SK-N-SH (cell line): ENCODE data around the gene DDAH1. TPM values are rescaled to one million over a fixed set of nuclear protein-coding genes. Genes with fewer than 3 reads are reported as not detected.

ENCODE experiments used
- CTCF ChIA-PET: fragments of 300-600, 350-600 bp; formaldehyde crosslinking; extraction: SDS; loops from one replicate; lab custom pipeline; 2021; lab: Yijun Ruan, JAX
- POLR2A ChIA-PET: fragments of 350-600 bp; sonication (Branson Sonifier 250); formaldehyde crosslinking; extraction: SDS; loops from one replicate; lab custom pipeline; 2020; ENCODE audit warnings: antibody characterized with exemption, inconsistent platforms; lab: Yijun Ruan, JAX
- DNase-seq: peaks from one replicate; pipeline ENCODE4 v3.0.0; 2012
- H2AFZ ChIP-seq: fragments of 200-600 bp; sonication (generic); 2 replicates; pipeline ENCODE4 v1.8.1; 2016; ENCODE audit warnings: antibody characterized with exemption, mild to moderate bottlenecking, low read depth
- H3F3A ChIP-seq: fragments of 200-600 bp; sonication (generic); replicated peaks from 2 replicates; pipeline ENCODE3; 2016; ENCODE audit warnings: antibody characterized with exemption, mild to moderate bottlenecking; ENCODE audit not compliant: insufficient read depth
- H3K27ac ChIP-seq, 2 experiments: fragments of 200-500 bp in 1 of 2; fragments of 200-600 bp in 1 of 2; sonication (Bioruptor generic) in 1 of 2; sonication (generic), shearing (Covaris generic) in 1 of 2; 2 replicates each; pipeline versions ENCODE4 v1.5.1 to v1.6.1; 2014 to 2016; ENCODE audit warnings: low read depth in 2 of 2, inconsistent platforms in 1 of 2, low read length in 1 of 2, mild to moderate bottlenecking in 1 of 2, mixed read lengths in 1 of 2
- H3K27me3 ChIP-seq: fragments of 200-600 bp; sonication (generic), shearing (Covaris generic); 2 replicates; pipeline ENCODE4 v1.6.1; 2016; ENCODE audit warnings: mixed run types; ENCODE audit not compliant: insufficient read depth
- H3K36me3 ChIP-seq, 2 experiments: fragments of 200-500 bp in 1 of 2; fragments of 200-600 bp in 1 of 2; sonication (Bioruptor generic) in 1 of 2; sonication (generic) in 1 of 2; replicated peaks in 1 of 2; 2 replicates each; pipeline versions ENCODE3 to v1.5.1; 2014 to 2016; ENCODE audit warnings: low read length in 1 of 2, mild to moderate bottlenecking in 1 of 2; ENCODE audit not compliant: insufficient read depth in 2 of 2, control insufficient read depth in 1 of 2
- H3K4me1 ChIP-seq, 2 experiments: fragments of 200-500 bp in 1 of 2; fragments of 200-600 bp in 1 of 2; sonication (Bioruptor generic) in 1 of 2; sonication (generic), shearing (Covaris generic) in 1 of 2; 2 replicates each; pipeline versions ENCODE4 v1.5.1 to v1.6.1; 2014 to 2016; ENCODE audit warnings: low read depth in 1 of 2, low read length in 1 of 2, mixed run types in 1 of 2; ENCODE audit not compliant: insufficient read depth in 2 of 2, control insufficient read depth in 1 of 2
- H3K4me2 ChIP-seq: fragments of 200-600 bp; sonication (generic), shearing (Covaris generic); 2 replicates; pipeline ENCODE4 v1.6.1; 2017; ENCODE audit warnings: mixed run types
- H3K4me3 ChIP-seq, 2 experiments: fragments of 200-500 bp in 1 of 2; fragments of 200-600 bp in 1 of 2; sonication (Bioruptor generic) in 1 of 2; sonication (generic), shearing (Covaris generic) in 1 of 2; 2 replicates each; pipeline versions ENCODE4 v1.5.1 to v1.8.1; 2014 to 2016; ENCODE audit warnings: low read depth in 2 of 2, inconsistent platforms in 1 of 2, low read length in 1 of 2, mild to moderate bottlenecking in 1 of 2, mixed read lengths in 1 of 2, moderate library complexity in 1 of 2
- H3K79me2 ChIP-seq: fragments of 200-600 bp; sonication (generic); 2 replicates; pipeline ENCODE4 v1.8.1; 2017; ENCODE audit warnings: mild to moderate bottlenecking; ENCODE audit not compliant: insufficient read depth
- H3K9ac ChIP-seq: fragments of 200-600 bp; sonication (generic); 2 replicates; pipeline ENCODE4 v1.6.1; 2017; ENCODE audit warnings: mixed run types
- H3K9me2 ChIP-seq: fragments of 200-600 bp; sonication (generic); 2 replicates; pipeline ENCODE4 v1.6.1; 2017; ENCODE audit warnings: mixed run types
- H3K9me3 ChIP-seq: fragments of 200-600 bp; sonication (generic); 2 replicates; pipeline ENCODE4 v1.6.1; 2017; ENCODE audit warnings: mixed run types, mild to moderate bottlenecking, moderate library complexity
- H4K20me1 ChIP-seq: fragments of 200-600 bp; sonication (generic); 2 replicates; pipeline ENCODE4 v1.6.1; 2017; ENCODE audit warnings: mild to moderate bottlenecking, mixed run types; ENCODE audit not compliant: insufficient read depth
- ELF1 ChIP-seq: IDR thresholded peaks from 2 replicates; pipeline ENCODE4 v1.4.0; 2012
- EP300 ChIP-seq, 2 experiments: IDR thresholded peaks; 2 replicates each; pipeline versions ENCODE4 v1.4.0 to v1.6.1; 2012; ENCODE audit warnings: borderline replicate concordance in 1 of 2, low read depth in 1 of 2, low read length in 1 of 2
- EZH2phosphoT487 ChIP-seq: fragments of 200-600 bp; sonication (generic); IDR thresholded peaks from 2 replicates; pipeline ENCODE4 v1.6.1; 2017; ENCODE audit warnings: low read depth, mixed run types, mild to moderate bottlenecking, antibody characterized with exemption, moderate library complexity, borderline replicate concordance
- FOXJ3 ChIP-seq: sonication (generic); formaldehyde crosslinking; IDR thresholded peaks from 2 replicates; pipeline ENCODE4 v1.5.1; 2020; ENCODE audit warnings: mild to moderate bottlenecking, missing genetic modification reagents
- GABPA ChIP-seq: IDR thresholded peaks from 2 replicates; pipeline ENCODE4 v1.4.0; 2012; ENCODE audit warnings: low read depth, mild to moderate bottlenecking
- GATA2 ChIP-seq: sonication (generic); formaldehyde crosslinking; IDR thresholded peaks from 2 replicates; pipeline ENCODE4 v1.5.0; 2020; ENCODE audit warnings: mild to moderate bottlenecking, missing genetic modification reagents
- JUND ChIP-seq: IDR thresholded peaks from 2 replicates; pipeline ENCODE4 v1.4.0; 2012
- MEF2A ChIP-seq: IDR thresholded peaks from 2 replicates; pipeline ENCODE4 v1.4.0; 2012; ENCODE audit warnings: low read depth, borderline replicate concordance
- RAD21 ChIP-seq: IDR thresholded peaks from 2 replicates; pipeline ENCODE4 v1.6.1; 2012; ENCODE audit warnings: mild to moderate bottlenecking, low read length
- RCOR1 ChIP-seq: fragments of 150-350 bp; IDR thresholded peaks from 2 replicates; pipeline ENCODE4 v1.6.1; 2017; ENCODE audit warnings: antibody characterized with exemption, low read length
- SMC3 ChIP-seq: IDR thresholded peaks from 2 replicates; pipeline ENCODE4 v1.6.1; 2012; ENCODE audit warnings: low read depth, low read length, improper control_type of control experiment
- TEAD4 ChIP-seq: IDR thresholded peaks from 2 replicates; pipeline ENCODE4 v1.4.0; 2012; ENCODE audit warnings: mild to moderate bottlenecking, borderline replicate concordance; ENCODE audit not compliant: insufficient read depth
- ZBTB33 ChIP-seq: IDR thresholded peaks from 2 replicates; pipeline ENCODE4 v1.4.0; 2012; ENCODE audit warnings: low read depth, borderline replicate concordance
- WGBS: methylation state at CpG from one replicate; pipeline ENCODE4 v1.1.6; 2017; ENCODE audit warnings: low lambda C conversion rate; 5-methylcytosine and 5-hydroxymethylcytosine counted together
- polyA plus RNA-seq, 3 experiments: library from polyadenylated mRNA; depleted of rRNA; stranded (reverse); fragments of >200 nt; gene quantifications; 2 replicates each; pipeline ENCODE4 v1.2.3, GENCODE V29; 2012
- TF ChIP-seq, protein P1 (sequence below): fragments of 150-350 bp; IDR thresholded peaks from 2 replicates; pipeline ENCODE4 v1.6.1; 2016; ENCODE audit warnings: mild to moderate bottlenecking, low read depth, low read length
- TF ChIP-seq, protein P2 (sequence below): IDR thresholded peaks from 2 replicates; pipeline ENCODE4 v1.4.0; 2012; ENCODE audit warnings: low read depth, borderline replicate concordance
- TF ChIP-seq, protein P3 (sequence below): IDR thresholded peaks from 2 replicates; pipeline ENCODE4 v1.4.0; 2012; ENCODE audit warnings: low read depth

Gene DDAH1
- polyA plus RNA-seq, 1 of the 3 experiments (the other 2 are of a cell fraction), result 64.3 TPM

- 90% methylated on average over 2 of the region's 2 CpGs for WGBS
- Histone ChIP-seq H2AFZ (no peak overlapping the region), H3K79me2 (peaks cover 100% of the 10 kb centered on the region), H3K9me2 (no peaks in the 10 kb centered on the region), H3K27me3 (no peaks in the 10 kb centered on the region), H4K20me1 (peaks cover 9% of the 10 kb centered on the region; the same call in 1 of the 2 replicates), H3K9ac (0 out of 2 replicates have a peak overlapping the region, but pooled peaks have one; percentile 0), H3K9me3 (no peaks in the 10 kb centered on the region), H3K4me3 (no peak overlapping the region; a peak in 1 of 4 replicates), H3K27ac (peak overlapping the region; percentile 55 to 97), H3K36me3 (peaks cover 4 to 12% of the 10 kb centered on the region in 2 experiments), H3F3A (peaks cover 23% of the 10 kb centered on the region), H3K4me2 (peak overlapping the region; percentile 2), H3K4me1 (peaks cover 44 to 71% of the 10 kb centered on the region in 2 experiments)
- ChIA-PET CTCF (interaction anchor here (1.1 to 2.3 kb wide), 6 partner anchors 12 to 145 kb away, joined by 3 to 13 read pairs (median 4); partner anchors contain the start of gene CCN1), POLR2A (no interaction called here)
- DNase-seq, result no peak
- TF ChIP-seq JUND (no peak), ELF1 (no peak)
Measured at GRCh38 chr1:85453640-85454194, 11.2 kb downstream of the DDAH1 start.

GRCh38 chr1:85452948-85453347 is 12.0 kb downstream of the DDAH1 start:
- Histone ChIP-seq H3K4me2 (peak overlapping the region; percentile 2; the same call in 1 of the 2 replicates), H3K27me3 (no peaks in the 10 kb centered on the region)
- POLR2A ChIA-PET, result no interaction called here

DNA sequence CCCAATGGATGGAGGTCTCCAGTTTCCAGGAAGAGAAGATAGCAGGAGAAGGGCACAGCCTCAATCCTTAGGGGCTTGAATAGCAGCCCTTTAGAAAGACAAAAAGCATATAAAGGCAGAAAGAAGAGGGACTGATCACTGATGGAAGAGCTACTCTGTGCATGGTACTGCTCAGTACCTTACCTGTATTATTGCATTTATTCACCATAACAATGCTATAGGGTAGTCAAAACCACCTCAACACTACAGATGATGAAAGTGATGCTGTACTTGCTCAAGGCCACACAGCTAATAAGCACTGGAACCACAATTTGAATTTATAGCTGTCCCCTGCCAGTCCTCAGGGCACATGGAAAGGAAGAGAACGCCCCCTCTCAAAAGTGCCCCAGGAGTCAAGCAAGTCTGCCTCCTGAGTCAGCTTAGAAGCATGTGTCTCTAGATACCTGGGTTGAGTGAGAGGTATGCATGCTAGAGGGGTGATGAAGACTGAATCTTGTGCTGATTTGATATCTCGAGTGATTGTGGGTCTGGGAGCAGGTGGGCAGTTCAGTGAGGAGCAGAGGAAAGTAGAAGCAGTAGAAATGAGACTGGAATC is 13.6 kb downstream of the DDAH1 start:
- no peak overlapping the region for H3K4me3 ChIP-seq
- TF ChIP-seq MEF2A (no peak), TEAD4 (0 out of 2 replicates have a peak, but pooled peaks have one; percentile 2), SMC3 (no peak), JUND (no peak), ZBTB33 (no peak), EZH2phosphoT487 (no peak), RCOR1 (no peak)
- TF ChIP-seq, protein P1, sequence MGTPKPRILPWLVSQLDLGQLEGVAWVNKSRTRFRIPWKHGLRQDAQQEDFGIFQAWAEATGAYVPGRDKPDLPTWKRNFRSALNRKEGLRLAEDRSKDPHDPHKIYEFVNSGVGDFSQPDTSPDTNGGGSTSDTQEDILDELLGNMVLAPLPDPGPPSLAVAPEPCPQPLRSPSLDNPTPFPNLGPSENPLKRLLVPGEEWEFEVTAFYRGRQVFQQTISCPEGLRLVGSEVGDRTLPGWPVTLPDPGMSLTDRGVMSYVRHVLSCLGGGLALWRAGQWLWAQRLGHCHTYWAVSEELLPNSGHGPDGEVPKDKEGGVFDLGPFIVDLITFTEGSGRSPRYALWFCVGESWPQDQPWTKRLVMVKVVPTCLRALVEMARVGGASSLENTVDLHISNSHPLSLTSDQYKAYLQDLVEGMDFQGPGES, result no peak
- H3F3A ChIP-seq, result peaks cover 34% of the 10 kb centered on the region
- H3K4me1 ChIP-seq, result peaks cover 59% of the 10 kb centered on the region in 2 experiments
- no peaks in the 10 kb centered on the region for H3K9me2 ChIP-seq
- no peaks in the 10 kb centered on the region for H3K9me3 ChIP-seq
- no peaks in the 10 kb centered on the region for H3K27me3 ChIP-seq
- H3K4me2 ChIP-seq, result peak overlapping the region; percentile 25; the same call in 1 of the 2 replicates
- H4K20me1 ChIP-seq, result peaks cover 9% of the 10 kb centered on the region; the same call in 1 of the 2 replicates
- peak overlapping the region; percentile 35 to 97 for H3K27ac ChIP-seq
- H3K36me3 ChIP-seq, result peaks cover 4 to 9% of the 10 kb centered on the region in 2 experiments
- H2AFZ ChIP-seq, result no peak overlapping the region
- ChIA-PET CTCF (interaction anchor here (0.6 to 2.3 kb wide), 3 partner anchors 143 to 405 kb away, joined by 3 to 13 read pairs (median 3); no protein-coding TSS in a partner anchor), POLR2A (no interaction called here)
- peaks cover 100% of the 10 kb centered on the region for H3K79me2 ChIP-seq
- 90% methylated on average over 2 of the region's 2 CpGs for WGBS
- DNase-seq, result no peak
- H3K9ac ChIP-seq, result no peak overlapping the region

More at GRCh38 chr1:85452948-85453347, 12.0 kb downstream of the DDAH1 start:
- TF ChIP-seq, protein P2, sequence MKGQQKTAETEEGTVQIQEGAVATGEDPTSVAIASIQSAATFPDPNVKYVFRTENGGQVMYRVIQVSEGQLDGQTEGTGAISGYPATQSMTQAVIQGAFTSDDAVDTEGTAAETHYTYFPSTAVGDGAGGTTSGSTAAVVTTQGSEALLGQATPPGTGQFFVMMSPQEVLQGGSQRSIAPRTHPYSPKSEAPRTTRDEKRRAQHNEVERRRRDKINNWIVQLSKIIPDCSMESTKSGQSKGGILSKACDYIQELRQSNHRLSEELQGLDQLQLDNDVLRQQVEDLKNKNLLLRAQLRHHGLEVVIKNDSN, result no peak
- TF ChIP-seq EP300 (IDR thresholded peaks at IDR 0.05; ENCODE audit: borderline replicate concordance in 1 of 2, low read depth in 1 of 2, low read length in 1 of 2) (peak in 1 of 2 experiments; percentile 59; a peak in 1 of 4 replicates), TEAD4 (no peak), RCOR1 (peak; percentile 11; the same call in 1 of the 2 replicates), RAD21 (no peak), GATA2 (peak; percentile 67), FOXJ3 (0 out of 2 replicates have a peak, but pooled peaks have one; percentile 26), GABPA (no peak)
- TF ChIP-seq, protein P3, sequence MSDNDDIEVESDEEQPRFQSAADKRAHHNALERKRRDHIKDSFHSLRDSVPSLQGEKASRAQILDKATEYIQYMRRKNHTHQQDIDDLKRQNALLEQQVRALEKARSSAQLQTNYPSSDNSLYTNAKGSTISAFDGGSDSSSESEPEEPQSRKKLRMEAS, result no peak
- peak; percentile 24 for DNase-seq
- Histone ChIP-seq H4K20me1 (peaks cover 9% of the 10 kb centered on the region; the same call in 1 of the 2 replicates), H3K27ac (peak overlapping the region; percentile 55 to 97), H3K9ac (0 out of 2 replicates have a peak overlapping the region, but pooled peaks have one; percentile 0), H3K9me3 (no peaks in the 10 kb centered on the region), H2AFZ (no peak overlapping the region), H3K4me3 (no peak overlapping the region), H3K9me2 (no peaks in the 10 kb centered on the region), H3K79me2 (peaks cover 100% of the 10 kb centered on the region), H3K4me1 (peaks cover 49 to 68% of the 10 kb centered on the region in 2 experiments), H3F3A (peaks cover 31% of the 10 kb centered on the region), H3K36me3 (peaks cover 4 to 12% of the 10 kb centered on the region in 2 experiments)
- WGBS, result 76% methylated on average over 2 of the region's 2 CpGs
- CTCF ChIA-PET, result interaction anchor here (1.2 to 2.3 kb wide), 4 partner anchors 12 to 145 kb away, joined by 4 to 13 read pairs (median 5); partner anchors contain the start of gene CCN1
